Adrenal gland (tissue), 12 donors: ENCODE data around the gene SCML1. TPM values are rescaled to one million over a fixed set of nuclear protein-coding genes. Genes with fewer than 3 reads are reported as not detected.

Experiments used
- DNase-seq, 7 donors: peaks; one replicate each; pipeline ENCODE4 v3.0.0-alpha.2; 2019 to 2020
- H3K27ac ChIP-seq, 5 donors: fragments of 200-600 bp; sonication (generic) in 4 of 5; 1 replicate in 3 of 5; 2 replicates in 2 of 5; pipeline versions ENCODE4 v1.5.1 to v1.8.0; 2016 to 2020; ENCODE audit warnings: mild to moderate bottlenecking in 1 of 5
- H3K27me3 ChIP-seq: fragments of 200-600 bp; 2 replicates; pipeline ENCODE4 v1.8.0; 2021
- H3K36me3 ChIP-seq, 2 donors: fragments of 200-600 bp; replicated peaks in 1 of 2; 1 replicate in 1 of 2; 2 replicates in 1 of 2; pipeline versions ENCODE4 v1.5.1 to v1.8.0; 2018 to 2022
- H3K4me1 ChIP-seq, 2 donors: fragments of 200-600 bp; replicated peaks in 1 of 2; 1 replicate in 1 of 2; 2 replicates in 1 of 2; pipeline versions ENCODE4 v1.5.1 to v1.8.0; 2018 to 2021
- H3K4me3 ChIP-seq, 4 donors: fragments of 200-600 bp; sonication (generic) in 3 of 4; one replicate each; pipeline ENCODE4 v1.5.1; 2016 to 2018
- H3K9me3 ChIP-seq, 3 donors: fragments of 200-600 bp; sonication (generic) in 1 of 3; replicated peaks in 1 of 3; 1 replicate in 2 of 3; 2 replicates in 1 of 3; pipeline versions ENCODE4 v1.5.1 to v1.8.0; 2016 to 2021
- POLR2A ChIP-seq, 2 donors: fragments of 450-650 bp; IDR thresholded peaks; one replicate each; pipeline ENCODE4 v1.6.1; 2017; ENCODE audit warnings: antibody characterized with exemption in 2 of 2, mild to moderate bottlenecking in 2 of 2, moderate library complexity in 1 of 2
- WGBS, 4 donors: extraction: QIAGEN DNeasy Blood & Tissue Kit in 2 of 4; methylation state at CpG; one replicate each; pipeline versions ENCODE4 v1.1.5 to v1.1.7; 2013 to 2017; 5-methylcytosine and 5-hydroxymethylcytosine counted together
- intact Hi-C, 2 donors: fragments of 100-400 bp; cut with DNase I; formaldehyde crosslinking; loops; one replicate each; pipeline versions ENCODE4 v1.14.1 to v1.15.0; 2022 to 2023
- polyA plus RNA-seq, 3 donors: library from polyadenylated mRNA; stranded (reverse); fragments of 200-250 nt in 2 of 3; fragments of 350-450 nt in 1 of 3; fragmentation: Illumina TruSeq in 1 of 3; extraction: RNeasy Lipid Tissue Mini Kit (QIAGEN cat#74804) in 1 of 3; gene quantifications; one replicate each; pipeline ENCODE4 v1.2.3, GENCODE V29; 2013 to 2014
- total RNA-seq, 9 donors: library from RNA; depleted of rRNA in 4 of 9; stranded (reverse); fragments of >200 nt in 4 of 9; fragments of 120-200 nt in 1 of 9; fragmentation: NEBNext Ultra II Directional in 1 of 9; extraction: Animal tissue kit (Norgen Biotek cat#: 25700) in 1 of 9; gene quantifications; one replicate each; pipeline versions ENCODE4 v1.1.0 to v1.2.4, GENCODE V29; 2013 to 2023
- TF ChIP-seq, protein P1 (sequence below), 6 experiments: fragments of 450-650 bp in 4 of 6; fragments of 200-600 bp in 2 of 6; sonication (generic) in 1 of 6; IDR thresholded peaks; 1 replicate in 5 of 6; 2 replicates in 1 of 6; pipeline versions ENCODE4 v1.5.1 to v1.8.0; 2016 to 2021; ENCODE audit warnings: antibody characterized with exemption in 6 of 6, mild to moderate bottlenecking in 2 of 6, moderate library complexity in 1 of 6
- donor health status: healthy with polysubstance abuse.
- donor health status: Bipolar disorder and iron deficiency.
- donor health status: DM: yes; HTN: yes; CAD: no.
- donor health status: DM: no; HTN: no; CAD: no.
- donor health status: DM: no; HTN: no; CAD: no.
- donor health status: DM: yes; HTN: yes; CAD: no.

The SCML1 gene
- total and polyA plus RNA-seq, 12 donors, result 5.4 to 41.2 (median 15.9) TPM

DNA sequence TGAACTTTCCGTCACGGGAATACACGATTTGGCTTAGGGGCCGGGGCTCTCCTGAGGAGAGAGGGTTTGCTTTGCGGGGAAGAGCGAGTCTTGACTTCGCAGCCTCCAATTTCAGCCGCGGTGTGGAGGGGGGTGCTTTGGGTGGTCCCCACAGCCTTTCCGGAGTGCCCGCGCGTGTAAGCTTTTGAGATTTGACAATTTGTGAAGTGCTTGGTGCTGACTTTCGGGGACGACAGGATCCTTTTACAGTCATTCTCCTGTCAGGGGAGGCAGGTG lies 355 bp downstream of the SCML1 start:
- WGBS, 4 donors, result 0 to 70% (median 17%) methylated on average over 5 to 15 of the region's 15 CpGs
- TF ChIP-seq, protein P1, sequence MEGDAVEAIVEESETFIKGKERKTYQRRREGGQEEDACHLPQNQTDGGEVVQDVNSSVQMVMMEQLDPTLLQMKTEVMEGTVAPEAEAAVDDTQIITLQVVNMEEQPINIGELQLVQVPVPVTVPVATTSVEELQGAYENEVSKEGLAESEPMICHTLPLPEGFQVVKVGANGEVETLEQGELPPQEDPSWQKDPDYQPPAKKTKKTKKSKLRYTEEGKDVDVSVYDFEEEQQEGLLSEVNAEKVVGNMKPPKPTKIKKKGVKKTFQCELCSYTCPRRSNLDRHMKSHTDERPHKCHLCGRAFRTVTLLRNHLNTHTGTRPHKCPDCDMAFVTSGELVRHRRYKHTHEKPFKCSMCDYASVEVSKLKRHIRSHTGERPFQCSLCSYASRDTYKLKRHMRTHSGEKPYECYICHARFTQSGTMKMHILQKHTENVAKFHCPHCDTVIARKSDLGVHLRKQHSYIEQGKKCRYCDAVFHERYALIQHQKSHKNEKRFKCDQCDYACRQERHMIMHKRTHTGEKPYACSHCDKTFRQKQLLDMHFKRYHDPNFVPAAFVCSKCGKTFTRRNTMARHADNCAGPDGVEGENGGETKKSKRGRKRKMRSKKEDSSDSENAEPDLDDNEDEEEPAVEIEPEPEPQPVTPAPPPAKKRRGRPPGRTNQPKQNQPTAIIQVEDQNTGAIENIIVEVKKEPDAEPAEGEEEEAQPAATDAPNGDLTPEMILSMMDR (IDR thresholded peaks at IDR 0.05), result no peak
- no peak for TF ChIP-seq POLR2A (IDR thresholded peaks at IDR 0.05)
- H3K36me3 ChIP-seq, result no peaks in the 10 kb centered on the region
- peak overlapping the region; percentile 88 to 97 (median 94) for H3K27ac ChIP-seq
- H3K4me3 ChIP-seq, result peak overlapping the region; percentile 11 to 56 (median 54)
- peaks cover 0 to 8% of the 10 kb centered on the region in 2 donors for H3K4me1 ChIP-seq
- no peaks in the 10 kb centered on the region for H3K9me3 ChIP-seq
- no peaks in the 10 kb centered on the region for H3K27me3 ChIP-seq
- DNase-seq, result peak in 1 of 7 donors; percentile 52
- intact Hi-C loops, result no loop called here

DNA sequence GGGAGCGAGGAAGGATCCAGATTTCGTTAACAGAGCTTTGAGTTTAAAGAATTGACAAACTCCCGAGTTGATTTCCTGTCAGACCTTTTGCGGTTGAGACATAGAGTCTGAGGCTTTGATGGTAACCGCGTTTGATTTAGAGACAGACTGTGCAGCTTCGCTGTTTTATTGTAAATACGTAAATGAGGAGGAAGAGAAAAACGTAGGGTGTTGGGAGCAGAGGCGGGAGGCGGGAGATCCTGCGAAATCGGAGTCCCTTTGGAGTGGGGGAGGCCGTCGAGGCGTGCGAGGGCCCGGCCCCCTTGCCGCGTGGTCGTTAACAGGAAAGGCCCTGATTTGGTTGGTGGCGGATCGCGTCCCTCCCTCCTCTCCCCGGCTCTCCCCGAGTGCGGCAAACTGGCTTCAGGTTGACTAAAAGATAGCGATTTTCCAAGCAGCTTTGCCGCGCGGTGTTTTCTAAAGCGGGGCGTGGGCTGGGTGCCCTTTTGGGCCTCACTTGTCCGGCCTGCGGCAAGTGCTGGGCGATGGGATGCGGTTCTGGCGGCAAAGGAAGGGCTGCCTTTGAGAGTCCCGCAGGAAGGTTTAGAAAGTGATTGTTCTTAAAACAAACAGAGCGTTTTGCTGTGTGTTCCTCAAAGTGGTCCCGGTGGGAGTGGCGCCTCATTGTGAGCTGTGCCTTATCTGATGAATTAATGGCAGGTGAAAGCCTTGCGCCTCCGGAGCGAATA lies 857 bp downstream of the SCML1 start:
- 0 to 57% (median 16%) methylated on average over 17 to 45 of the region's 45 CpGs for WGBS, 4 donors
- peak overlapping the region; percentile 88 to 97 (median 94) for H3K27ac ChIP-seq
- no peaks in the 10 kb centered on the region for H3K36me3 ChIP-seq
- H3K27me3 ChIP-seq, result no peaks in the 10 kb centered on the region
- TF ChIP-seq POLR2A (IDR thresholded peaks at IDR 0.05), result peak in 1 of 2 donors; percentile 21
- TF ChIP-seq, protein P1 (IDR thresholded peaks at IDR 0.05), result no peak
- DNase-seq, result peak; percentile 41 to 71 (median 61)
- peak overlapping the region; percentile 5 to 56 (median 54) for H3K4me3 ChIP-seq
- H3K4me1 ChIP-seq, result peaks cover 0 to 8% of the 10 kb centered on the region in 2 donors
- intact Hi-C loops, result no loop called here
- H3K9me3 ChIP-seq, result no peaks in the 10 kb centered on the region

DNA sequence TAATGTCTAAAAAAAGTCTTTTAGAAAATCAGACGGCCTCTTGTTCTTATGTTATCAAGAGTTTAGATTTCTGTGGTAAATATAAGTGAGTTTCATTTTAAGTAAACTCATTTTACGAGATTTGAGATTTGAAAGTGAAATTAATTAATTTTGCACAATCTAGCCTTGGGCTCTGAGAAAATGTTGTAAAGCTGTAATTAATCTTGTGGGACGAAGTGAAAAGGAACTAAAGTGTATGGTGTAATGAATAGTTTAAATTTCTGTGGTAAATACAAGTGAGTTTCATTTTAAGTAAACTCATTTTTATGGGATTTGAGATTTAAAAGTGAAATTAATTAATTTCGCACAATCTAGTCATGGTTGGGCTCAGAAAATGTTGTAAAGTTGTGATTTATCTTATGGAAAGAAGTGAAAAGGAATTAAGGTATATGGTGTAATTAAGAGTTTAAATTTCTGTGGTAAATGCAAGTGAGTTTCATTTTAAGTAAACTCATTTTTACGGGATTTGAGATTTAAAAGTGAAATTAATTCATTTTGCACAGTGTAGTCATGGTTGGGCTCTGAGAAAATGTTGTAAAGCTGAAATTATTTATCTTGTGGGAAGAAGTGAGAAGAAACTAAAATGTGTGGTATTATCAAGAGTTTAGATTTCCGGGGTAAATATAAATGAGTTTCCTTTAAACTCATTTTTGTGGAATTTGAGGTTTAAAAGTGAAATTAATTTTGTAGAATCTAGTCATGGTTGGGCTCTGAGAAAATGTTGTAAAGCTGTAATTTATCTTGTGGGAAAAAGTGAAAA lies 1.6 kb downstream of the SCML1 start:
- 12 to 46% (median 26%) methylated on average over 6 of the region's 6 CpGs for WGBS, 4 donors
- peak overlapping the region; percentile 88 to 97 (median 94) for H3K27ac ChIP-seq

More for the DNA sequence above, 1.6 kb downstream of the SCML1 start:
- intact Hi-C loops, result no loop called here
- no peaks in the 10 kb centered on the region for H3K9me3 ChIP-seq
- peaks cover 0 to 8% of the 10 kb centered on the region in 2 donors for H3K4me1 ChIP-seq
- DNase-seq, result no peak
- TF ChIP-seq, protein P1 (IDR thresholded peaks at IDR 0.05), result no peak
- no peak for TF ChIP-seq POLR2A (IDR thresholded peaks at IDR 0.05)
- H3K4me3 ChIP-seq, result peak overlapping the region in 2 of 4 donors; percentile 56
- H3K27me3 ChIP-seq, result no peaks in the 10 kb centered on the region
- H3K36me3 ChIP-seq, result no peaks in the 10 kb centered on the region
